Measurements from ENCODE around the gene PCDH15. TPM values are rescaled to one million over a fixed set of nuclear protein-coding genes. Genes with fewer than 3 reads are reported as not detected.

Gene PCDH15
- total RNA-seq, 1 donor from 2014 or later, result 0.25 TPM

DNA sequence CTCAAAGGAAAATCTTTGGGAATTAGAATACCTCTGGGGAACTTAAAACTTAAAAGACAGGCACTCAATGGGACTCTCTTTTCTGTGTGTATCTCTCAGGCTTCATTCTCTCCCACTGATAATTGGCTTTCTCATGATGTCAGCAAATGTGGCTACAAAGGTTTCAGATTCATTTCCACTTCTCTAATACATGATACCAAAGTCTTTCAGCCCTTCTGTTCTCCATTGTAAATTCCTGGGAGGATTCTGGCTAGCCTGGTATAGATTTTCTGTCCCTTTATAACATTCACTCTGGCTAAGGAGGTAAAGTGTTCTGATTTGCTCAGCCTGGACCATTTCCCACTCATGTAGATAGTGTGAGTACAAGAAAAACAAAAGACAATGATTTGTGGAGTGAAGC, 606.2 kb downstream of the PCDH15 start:
- H3K27me3 ChIP-seq, result no peaks in the 10 kb centered on the region
- H3K27ac ChIP-seq, result no peak overlapping the region
- H3K4me3 ChIP-seq, result no peak overlapping the region
- no peaks in the 10 kb centered on the region for H3K9me3 ChIP-seq
- intact Hi-C loops (cut with DNase I), result no loop called here
- no peaks in the 10 kb centered on the region for H3K36me3 ChIP-seq
- no peaks in the 10 kb centered on the region for H3K4me1 ChIP-seq
- DNase-seq (ENCODE audit: extremely low spot score in 2 of 2), result no peak
- TF ChIP-seq, protein P1, sequence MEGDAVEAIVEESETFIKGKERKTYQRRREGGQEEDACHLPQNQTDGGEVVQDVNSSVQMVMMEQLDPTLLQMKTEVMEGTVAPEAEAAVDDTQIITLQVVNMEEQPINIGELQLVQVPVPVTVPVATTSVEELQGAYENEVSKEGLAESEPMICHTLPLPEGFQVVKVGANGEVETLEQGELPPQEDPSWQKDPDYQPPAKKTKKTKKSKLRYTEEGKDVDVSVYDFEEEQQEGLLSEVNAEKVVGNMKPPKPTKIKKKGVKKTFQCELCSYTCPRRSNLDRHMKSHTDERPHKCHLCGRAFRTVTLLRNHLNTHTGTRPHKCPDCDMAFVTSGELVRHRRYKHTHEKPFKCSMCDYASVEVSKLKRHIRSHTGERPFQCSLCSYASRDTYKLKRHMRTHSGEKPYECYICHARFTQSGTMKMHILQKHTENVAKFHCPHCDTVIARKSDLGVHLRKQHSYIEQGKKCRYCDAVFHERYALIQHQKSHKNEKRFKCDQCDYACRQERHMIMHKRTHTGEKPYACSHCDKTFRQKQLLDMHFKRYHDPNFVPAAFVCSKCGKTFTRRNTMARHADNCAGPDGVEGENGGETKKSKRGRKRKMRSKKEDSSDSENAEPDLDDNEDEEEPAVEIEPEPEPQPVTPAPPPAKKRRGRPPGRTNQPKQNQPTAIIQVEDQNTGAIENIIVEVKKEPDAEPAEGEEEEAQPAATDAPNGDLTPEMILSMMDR (IDR thresholded peaks at IDR 0.05), result no peak
- no peak for TF ChIP-seq POLR2A (IDR thresholded peaks at IDR 0.05)
- no peak for TF ChIP-seq POLR2AphosphoS5 (IDR thresholded peaks at IDR 0.05; ENCODE audit: insufficient read depth in 1 of 2, low read depth in 1 of 2)

DNA sequence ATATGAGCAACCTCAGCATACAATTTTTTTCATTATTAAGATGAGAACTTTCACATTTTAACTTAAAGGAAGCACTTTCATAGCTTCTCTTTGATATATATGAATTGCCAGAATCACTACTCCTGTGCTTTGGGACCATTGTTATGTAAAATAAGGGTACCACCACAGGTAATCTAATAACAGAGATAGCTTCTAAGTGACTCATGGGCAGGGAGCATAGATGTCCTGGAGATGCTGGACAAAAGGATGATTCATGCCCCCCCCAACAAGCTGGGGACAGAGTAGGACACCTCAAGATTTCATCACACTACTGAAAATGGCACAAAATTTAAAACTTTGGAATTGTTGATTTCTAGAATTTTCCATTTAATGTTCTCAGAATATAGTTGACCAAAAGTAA, 641.1 kb downstream of the PCDH15 start:
- Histone ChIP-seq H3K36me3 (no peaks in the 10 kb centered on the region), H3K9me3 (no peaks in the 10 kb centered on the region), H3K4me3 (no peak overlapping the region), H3K27ac (no peak overlapping the region), H3K4me1 (no peaks in the 10 kb centered on the region), H3K27me3 (no peaks in the 10 kb centered on the region)
- intact Hi-C loops (cut with DNase I), result no loop called here
- no peak for DNase-seq (ENCODE audit: extremely low spot score in 2 of 2)
- TF ChIP-seq, protein P1 (IDR thresholded peaks at IDR 0.05), result no peak
- TF ChIP-seq POLR2A (IDR thresholded peaks at IDR 0.05) (no peak), POLR2AphosphoS5 (IDR thresholded peaks at IDR 0.05; ENCODE audit: insufficient read depth in 1 of 2, low read depth in 1 of 2) (no peak)

DNA sequence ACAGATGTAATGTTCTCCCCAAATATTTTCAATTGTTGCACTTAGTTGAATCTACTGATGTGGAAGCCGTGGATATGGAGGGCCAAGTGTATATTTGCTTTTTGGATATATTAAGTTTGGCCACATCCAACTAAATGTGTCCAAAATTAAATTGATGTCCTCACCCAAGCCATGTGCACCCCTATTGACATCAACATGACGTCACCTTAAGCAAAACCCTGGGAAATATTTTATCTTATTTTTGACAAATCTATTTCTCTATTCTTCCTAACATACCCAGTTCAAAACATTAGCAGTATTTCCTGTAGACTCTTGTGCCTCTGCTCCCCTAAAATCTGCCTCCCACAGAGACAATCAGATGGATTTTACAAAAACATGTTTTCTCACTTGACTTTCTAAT, 652.5 kb downstream of the PCDH15 start:
- TF ChIP-seq, protein P1 (IDR thresholded peaks at IDR 0.05), result no peak
- TF ChIP-seq POLR2AphosphoS5 (IDR thresholded peaks at IDR 0.05; ENCODE audit: insufficient read depth in 1 of 2, low read depth in 1 of 2), result no peak
- TF ChIP-seq POLR2A (IDR thresholded peaks at IDR 0.05), result no peak
- no peaks in the 10 kb centered on the region for H3K9me3 ChIP-seq

DNA sequence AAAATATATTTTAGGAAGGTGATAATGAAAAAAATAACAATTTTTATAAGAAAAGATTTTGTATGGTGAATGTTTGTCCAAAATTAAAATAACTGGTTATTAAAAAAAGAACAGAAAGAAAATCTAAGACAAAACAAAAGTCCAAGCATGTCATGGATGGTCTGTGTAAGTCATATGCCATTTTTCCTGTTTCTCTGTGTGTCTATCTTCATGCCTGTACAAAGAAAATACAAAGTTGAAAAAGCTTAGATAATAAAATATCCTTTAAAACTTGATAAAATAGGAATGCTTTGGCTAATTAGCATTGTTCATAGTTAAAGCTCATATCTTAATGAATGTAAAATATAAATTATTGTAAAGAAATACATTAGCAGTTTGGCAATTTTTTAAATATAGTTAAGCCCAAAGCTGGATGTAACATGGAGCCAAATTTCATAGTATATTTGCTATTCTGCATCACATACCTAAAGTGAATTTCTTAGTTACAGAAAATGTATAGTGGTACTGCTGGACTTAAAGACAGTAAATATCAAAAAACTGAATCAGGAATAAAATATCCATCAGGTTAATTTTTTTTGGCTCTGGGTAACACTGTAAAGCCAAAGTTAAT, 661.1 kb downstream of the PCDH15 start:
- H3K4me3 ChIP-seq, result no peak overlapping the region
- no peaks in the 10 kb centered on the region for H3K4me1 ChIP-seq
- TF ChIP-seq, protein P1 (IDR thresholded peaks at IDR 0.05), result no peak
- no peak for TF ChIP-seq POLR2A (IDR thresholded peaks at IDR 0.05)
- TF ChIP-seq POLR2AphosphoS5 (IDR thresholded peaks at IDR 0.05; ENCODE audit: insufficient read depth in 1 of 2, low read depth in 1 of 2), result no peak
- H3K27ac ChIP-seq, result no peak overlapping the region
- no peaks in the 10 kb centered on the region for H3K27me3 ChIP-seq
- DNase-seq (ENCODE audit: extremely low spot score in 2 of 2), result no peak
- no peaks in the 10 kb centered on the region for H3K9me3 ChIP-seq
- H3K36me3 ChIP-seq, result no peaks in the 10 kb centered on the region
- intact Hi-C loops (cut with DNase I), result no loop called here

More for the DNA sequence above, 652.5 kb downstream of the PCDH15 start:
- H3K4me3 ChIP-seq, result no peak overlapping the region
- intact Hi-C loops (cut with DNase I), result no loop called here
- no peaks in the 10 kb centered on the region for H3K36me3 ChIP-seq
- no peak for DNase-seq (ENCODE audit: extremely low spot score in 2 of 2)
- no peaks in the 10 kb centered on the region for H3K4me1 ChIP-seq
- H3K27me3 ChIP-seq, result no peaks in the 10 kb centered on the region
- no peak overlapping the region for H3K27ac ChIP-seq

DNA sequence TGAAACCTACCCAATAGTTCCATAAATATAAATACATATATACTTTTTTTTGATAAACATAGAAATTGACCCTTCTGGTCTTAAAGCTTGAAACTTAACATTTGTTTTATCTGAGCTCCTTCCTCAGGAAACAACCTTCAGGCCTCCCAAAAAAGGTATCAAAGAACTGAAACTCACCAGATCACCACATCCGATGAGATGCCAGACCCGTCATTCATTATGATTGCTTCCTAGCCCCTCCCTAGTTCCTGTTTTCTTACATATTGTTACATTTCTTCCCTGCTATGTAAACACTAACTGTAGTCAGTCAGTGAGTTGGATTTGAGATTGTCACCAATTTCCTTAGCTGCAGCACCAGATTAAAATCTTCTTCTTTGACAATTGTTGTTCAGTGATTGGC, 663.6 kb downstream of the PCDH15 start:
- H3K36me3 ChIP-seq, result no peaks in the 10 kb centered on the region
- no peak for DNase-seq (ENCODE audit: extremely low spot score in 2 of 2)

More for the DNA sequence above, 663.6 kb downstream of the PCDH15 start:
- H3K27ac ChIP-seq, result no peak overlapping the region
- H3K4me1 ChIP-seq, result no peaks in the 10 kb centered on the region
- intact Hi-C loops (cut with DNase I), result no loop called here
- TF ChIP-seq POLR2A (IDR thresholded peaks at IDR 0.05) (no peak), POLR2AphosphoS5 (IDR thresholded peaks at IDR 0.05; ENCODE audit: insufficient read depth in 1 of 2, low read depth in 1 of 2) (no peak)
- TF ChIP-seq, protein P1 (IDR thresholded peaks at IDR 0.05), result no peak
- no peaks in the 10 kb centered on the region for H3K27me3 ChIP-seq
- no peak overlapping the region for H3K4me3 ChIP-seq
- no peaks in the 10 kb centered on the region for H3K9me3 ChIP-seq
